SK-N-SH treated with all-trans-retinoic acid at 6 μM for 48 hours (cell line): ENCODE data around the gene SMARCAL1.

Experiments used
- ARNTL ChIP-seq: fragments of 450-650 bp; formaldehyde crosslinking; IDR thresholded peaks from 2 replicates; pipeline ENCODE4 v1.5.0; 2020; ENCODE audit warnings: low read depth, mild to moderate bottlenecking, moderate library complexity, borderline replicate concordance
- CSDC2 ChIP-seq: fragments of 250-450 bp; sonication (Bioruptor Pico); IDR thresholded peaks from 2 replicates; pipeline ENCODE4 v1.5.0; 2020; ENCODE audit warnings: mild to moderate bottlenecking, moderate library complexity
- ESRRG ChIP-seq: fragments of 250-450 bp; sonication (Bioruptor Pico); IDR thresholded peaks from 2 replicates; pipeline ENCODE4 v1.6.1; 2021; ENCODE audit warnings: mild to moderate bottlenecking
- GLIS3 ChIP-seq: fragments of 250-450 bp; sonication (Bioruptor Pico); IDR thresholded peaks from 2 replicates; pipeline ENCODE4 v1.5.0; 2020; ENCODE audit warnings: mild to moderate bottlenecking, moderate library complexity
- PATZ1 ChIP-seq: fragments of 250-450 bp; sonication (Bioruptor Pico); IDR thresholded peaks from 2 replicates; pipeline ENCODE4 v1.8.0; 2020; ENCODE audit warnings: mild to moderate bottlenecking, moderate library complexity, borderline replicate concordance
- PPARA ChIP-seq: fragments of 250-450 bp; sonication (Bioruptor Pico); IDR thresholded peaks from 2 replicates; pipeline ENCODE4 v1.5.0; 2020; ENCODE audit warnings: mild to moderate bottlenecking, borderline replicate concordance
- SNAI2 ChIP-seq: fragments of 250-450 bp; sonication (Bioruptor Pico); IDR thresholded peaks from 2 replicates; pipeline ENCODE4 v1.5.0; 2020; ENCODE audit warnings: mild to moderate bottlenecking, moderate library complexity
- TCF4 ChIP-seq: fragments of 250-450 bp; sonication (Bioruptor Pico); IDR thresholded peaks from 2 replicates; pipeline ENCODE4 v1.8.0; 2021; ENCODE audit warnings: mild to moderate bottlenecking, moderate library complexity, borderline replicate concordance
- TOX ChIP-seq: fragments of 250-450 bp; sonication (Bioruptor Pico); IDR thresholded peaks from 2 replicates; pipeline ENCODE4 v1.8.0; 2021; ENCODE audit warnings: mild to moderate bottlenecking, moderate library complexity, borderline replicate concordance
- TSHZ2 ChIP-seq: fragments of 250-450 bp; sonication (Bioruptor Pico); IDR thresholded peaks from 2 replicates; pipeline ENCODE4 v1.5.0; 2020; ENCODE audit warnings: mild to moderate bottlenecking, moderate library complexity
- ZC3H10 ChIP-seq: fragments of 250-450 bp; sonication (Bioruptor Pico); IDR thresholded peaks from 2 replicates; pipeline ENCODE4 v1.5.1; 2021; ENCODE audit warnings: mild to moderate bottlenecking, moderate library complexity
- ZFP30 ChIP-seq: fragments of 450-650 bp; formaldehyde crosslinking; IDR thresholded peaks from 2 replicates; pipeline ENCODE4 v1.5.0; 2022; ENCODE audit warnings: mild to moderate bottlenecking, moderate library complexity
- ZNF8 ChIP-seq: fragments of 450-650 bp; formaldehyde crosslinking; IDR thresholded peaks from 2 replicates; pipeline ENCODE4 v1.5.0; 2020; ENCODE audit warnings: mild to moderate bottlenecking, moderate library complexity

- no peak for TF ChIP-seq SNAI2 (CRISPR knock-in tag)
- TF ChIP-seq ZFP30 (CRISPR knock-in tag), result no peak
- TF ChIP-seq PPARA (CRISPR knock-in tag), result no peak
- no peak for TF ChIP-seq ARNTL
- TF ChIP-seq GLIS3, result no peak
- no peak for TF ChIP-seq PATZ1 (CRISPR knock-in tag)
- TF ChIP-seq ESRRG, result no peak
- TF ChIP-seq TCF4 (CRISPR knock-in tag), result no peak
- no peak for TF ChIP-seq TOX (CRISPR knock-in tag)
- TF ChIP-seq TSHZ2 (CRISPR knock-in tag), result no peak
- no peak for TF ChIP-seq ZNF8 (CRISPR knock-in tag)
- TF ChIP-seq CSDC2 (CRISPR knock-in tag), result no peak
- TF ChIP-seq ZC3H10, result no peak
Observed at GRCh38 chr2:216426938-216427337, 14.7 kb downstream of the SMARCAL1 start.
